Measurements from ENCODE around the gene HLA-C. TPM values are rescaled to one million over a fixed set of nuclear protein-coding genes. Genes with fewer than 3 reads are reported as not detected.

Gene HLA-C
- total RNA-seq, 1 experiment from 2014 or later, result 170 TPM

- Histone ChIP-seq H3K9me3 (ENCODE audit: control insufficient read depth, insufficient read depth, low read depth, low read length) (no peaks in the 10 kb centered on the region), H3K36me3 (ENCODE audit: control insufficient read depth, insufficient read depth, low read length) (no peaks in the 10 kb centered on the region), H3K27ac (ENCODE audit: low read length) (no peak overlapping the region), H3K4me1 (ENCODE audit: control insufficient read depth, insufficient read depth, low read length) (no peaks in the 10 kb centered on the region), H3K4me3 (ENCODE audit: low read depth in 2 of 2, low read length in 2 of 2) (no peak overlapping the region), H3K27me3 (ENCODE audit: control insufficient read depth, insufficient read depth, low read length) (no peaks in the 10 kb centered on the region)
- in situ Hi-C loops (cut with HindIII; ENCODE audit: low pct_unique_long_range_greater_than_20kb, low sequenced_read_pairs), result no loop called here
- no peak for DNase-seq (ENCODE audit: low read depth, low spot score)
- POLR2A ChIA-PET, result no interaction called here
- CTCF ChIA-PET, result no interaction called here
- intact Hi-C loops (cut with micrococcal nuclease; ENCODE audit: unreplicated experiment), result loop anchor here (2.0 kb wide), 1 partner anchor 85 kb away; no protein-coding TSS in a partner anchor
- no TSS peak for BruUV-seq (replicated peaks)
- no peak for ATAC-seq
- TF ChIP-seq REST (IDR thresholded peaks at IDR 0.05; ENCODE audit: insufficient read depth in 1 of 2, low read depth in 2 of 2, low read length in 1 of 2), result no peak
- TF ChIP-seq TCF7L2 (IDR thresholded peaks at IDR 0.05; ENCODE audit: low read depth, low read length), result no peak
- no peak for TF ChIP-seq POLR2AphosphoS5 (IDR thresholded peaks at IDR 0.05; ENCODE audit: low read depth, low read length)
- TF ChIP-seq CTCF (IDR thresholded peaks at IDR 0.05), result no peak
- no peak for TF ChIP-seq SIN3A (IDR thresholded peaks at IDR 0.05; ENCODE audit: borderline replicate concordance, insufficient read depth, low read depth, low read length)
These were observed 4.1 kb downstream of the HLA-C start for GRCh38 chr6:31267651-31268368.

- TF ChIP-seq SIN3A (IDR thresholded peaks at IDR 0.05; ENCODE audit: borderline replicate concordance, insufficient read depth, low read depth, low read length) (no peak), POLR2AphosphoS5 (IDR thresholded peaks at IDR 0.05; ENCODE audit: low read depth, low read length) (no peak), TCF7L2 (IDR thresholded peaks at IDR 0.05; ENCODE audit: low read depth, low read length) (no peak), CTCF (IDR thresholded peaks at IDR 0.05) (no peak), REST (IDR thresholded peaks at IDR 0.05; ENCODE audit: insufficient read depth in 1 of 2, low read depth in 2 of 2, low read length in 1 of 2) (no peak)
- POLR2A ChIA-PET, result no interaction called here
- no peaks in the 10 kb centered on the region for H3K27me3 ChIP-seq (ENCODE audit: control insufficient read depth, insufficient read depth, low read length)
- no peaks in the 10 kb centered on the region for H3K36me3 ChIP-seq (ENCODE audit: control insufficient read depth, insufficient read depth, low read length)
- H3K9me3 ChIP-seq (ENCODE audit: control insufficient read depth, insufficient read depth, low read depth, low read length), result no peaks in the 10 kb centered on the region
- intact Hi-C loops (cut with micrococcal nuclease; ENCODE audit: unreplicated experiment) (no loop called here), in situ Hi-C loops (cut with HindIII; ENCODE audit: low pct_unique_long_range_greater_than_20kb, low sequenced_read_pairs) (no loop called here)
- CTCF ChIA-PET, result no interaction called here
- H3K4me1 ChIP-seq (ENCODE audit: control insufficient read depth, insufficient read depth, low read length), result no peaks in the 10 kb centered on the region
- no peak overlapping the region for H3K27ac ChIP-seq (ENCODE audit: low read length)
- no peak for DNase-seq (ENCODE audit: low read depth, low spot score)
- H3K4me3 ChIP-seq (ENCODE audit: low read depth in 2 of 2, low read length in 2 of 2), result no peak overlapping the region
- no peak for ATAC-seq
- no TSS peak for BruUV-seq (replicated peaks)
These were observed 5.1 kb downstream of the HLA-C start for GRCh38 chr6:31266567-31267360.

All from Panc1 (cell line).